Effector memory CD8-positive, alpha-beta T cell (primary cell): ENCODE measurements around the gene GRK5.
"Not testable (repeated sequence)": the region's sequence is repeated elsewhere in the genome, so short reads cannot be mapped to it uniquely, and the experiment has no call there.

ENCODE experiments used
- ATAC-seq: fragments of 150-1000 bp; cut with Tn5 transposase; replicated peaks from 2 replicates; pipeline ENCODE4 v1.10.0; 2021; ENCODE audit warnings: mild to moderate bottlenecking, moderate library complexity
- DNase-seq, 3 experiments: peaks; one replicate each; pipeline ENCODE4 v3.0.0; 2021
- H3K27ac Mint-ChIP-seq, 2 donors: one replicate each; pipeline ENCODE4 v1.8.0; 2022; ENCODE audit warnings: mild to moderate bottlenecking in 2 of 2, mixed read lengths in 2 of 2, moderate library complexity in 2 of 2
- H3K27me3 Mint-ChIP-seq, 2 donors: one replicate each; pipeline ENCODE4 v1.8.0; 2022; ENCODE audit warnings: mixed read lengths in 2 of 2
- H3K36me3 Mint-ChIP-seq: one replicate; pipeline ENCODE4 v1.8.0; 2022; ENCODE audit warnings: mild to moderate bottlenecking, moderate library complexity, mixed read lengths; ENCODE audit not compliant: insufficient read depth
- H3K4me1 Mint-ChIP-seq, 2 donors: one replicate each; pipeline ENCODE4 v1.8.0; 2022; ENCODE audit warnings: low read depth in 2 of 2, mixed read lengths in 2 of 2
- H3K4me3 Mint-ChIP-seq, 2 donors: one replicate each; pipeline ENCODE4 v1.8.0; 2022; ENCODE audit warnings: mild to moderate bottlenecking in 2 of 2, mixed read lengths in 2 of 2, moderate library complexity in 2 of 2
- H3K9me3 Mint-ChIP-seq, 2 donors: one replicate each; pipeline ENCODE4 v1.8.0; 2022; ENCODE audit warnings: mixed read lengths in 2 of 2

GRK5 gene

GRCh38 chr10:119424258-119424975, 217.0 kb downstream of the GRK5 start:
- H3K27me3 Mint-ChIP-seq: no peaks in the 10 kb centered on the region
- no peak for DNase-seq
- no peak overlapping the region for H3K27ac Mint-ChIP-seq
- ATAC-seq: no peak
- no peak overlapping the region for H3K4me3 Mint-ChIP-seq
- H3K9me3 Mint-ChIP-seq: no peaks in the 10 kb centered on the region
- no peaks in the 10 kb centered on the region for H3K4me1 Mint-ChIP-seq
- peaks cover 8% of the 10 kb centered on the region for H3K36me3 Mint-ChIP-seq

- Mint-ChIP-seq H3K4me3 (no peak overlapping the region), H3K27me3 (no peaks in the 10 kb centered on the region), H3K4me1 (no peaks in the 10 kb centered on the region), H3K27ac (no peak overlapping the region), H3K9me3 (no peaks in the 10 kb centered on the region), H3K36me3 (peaks cover 10% of the 10 kb centered on the region)
- DNase-seq (no peak), ATAC-seq (no peak)
Measured at GRCh38 chr10:119425102-119425880, 217.9 kb downstream of the GRK5 start.

GRCh38 chr10:119425881-119426170, 218.5 kb downstream of the GRK5 start:
- Mint-ChIP-seq H3K4me3 (no peak overlapping the region), H3K27me3 (no peaks in the 10 kb centered on the region), H3K27ac (no peak overlapping the region), H3K9me3 (no peaks in the 10 kb centered on the region), H3K36me3 (peaks cover 10% of the 10 kb centered on the region), H3K4me1 (no peaks in the 10 kb centered on the region)
- ATAC-seq (no peak), DNase-seq (no peak)

GRCh38 chr10:119426699-119427098, 219.3 kb downstream of the GRK5 start:
- Mint-ChIP-seq H3K9me3 (no peaks in the 10 kb centered on the region), H3K36me3 (peaks cover 7% of the 10 kb centered on the region), H3K27ac (no peak overlapping the region), H3K4me3 (no peak overlapping the region), H3K27me3 (no peaks in the 10 kb centered on the region), H3K4me1 (no peaks in the 10 kb centered on the region)
- ATAC-seq (no peak), DNase-seq (no peak)

DNA sequence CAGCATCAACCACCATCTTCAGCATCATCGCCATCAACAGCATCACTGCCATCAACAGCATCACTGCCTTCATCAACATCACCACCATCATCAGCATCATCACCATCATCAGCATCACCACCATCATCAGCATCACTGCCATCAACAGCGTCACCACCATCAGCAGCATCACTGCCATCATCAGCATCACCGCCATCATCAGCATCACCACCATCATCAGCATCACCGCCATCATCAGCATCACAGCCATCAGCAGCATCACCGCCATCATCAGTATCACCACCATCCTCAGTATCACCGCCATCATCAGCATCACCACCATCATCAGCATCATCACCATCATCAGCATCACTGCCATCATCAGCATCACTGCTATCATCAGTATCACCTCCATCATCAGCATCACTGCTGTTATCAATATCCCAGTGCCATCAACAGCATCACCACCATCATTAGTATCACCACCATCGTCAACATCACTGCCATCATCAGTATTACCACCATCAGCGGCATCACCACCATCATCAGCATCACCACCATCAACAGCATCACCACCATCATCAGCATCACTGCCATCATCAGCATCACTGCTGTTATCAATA, 220.0 kb downstream of the GRK5 start:
- ATAC-seq (no peak), DNase-seq (no peak)
- Mint-ChIP-seq H3K36me3 (peaks cover 6% of the 10 kb centered on the region), H3K27ac (no peak overlapping the region), H3K4me3 (no peak overlapping the region), H3K27me3 (no peaks in the 10 kb centered on the region), H3K4me1 (no peaks in the 10 kb centered on the region), H3K9me3 (no peaks in the 10 kb centered on the region)

- DNase-seq (no peak), ATAC-seq (no peak)
- Mint-ChIP-seq H3K27me3 (no peaks in the 10 kb centered on the region), H3K36me3 (peaks cover 9% of the 10 kb centered on the region), H3K9me3 (no peaks in the 10 kb centered on the region), H3K27ac (no peak overlapping the region), H3K4me3 (no peak overlapping the region), H3K4me1 (no peaks in the 10 kb centered on the region)
Measured at GRCh38 chr10:119428789-119429188, 221.4 kb downstream of the GRK5 start.

DNA sequence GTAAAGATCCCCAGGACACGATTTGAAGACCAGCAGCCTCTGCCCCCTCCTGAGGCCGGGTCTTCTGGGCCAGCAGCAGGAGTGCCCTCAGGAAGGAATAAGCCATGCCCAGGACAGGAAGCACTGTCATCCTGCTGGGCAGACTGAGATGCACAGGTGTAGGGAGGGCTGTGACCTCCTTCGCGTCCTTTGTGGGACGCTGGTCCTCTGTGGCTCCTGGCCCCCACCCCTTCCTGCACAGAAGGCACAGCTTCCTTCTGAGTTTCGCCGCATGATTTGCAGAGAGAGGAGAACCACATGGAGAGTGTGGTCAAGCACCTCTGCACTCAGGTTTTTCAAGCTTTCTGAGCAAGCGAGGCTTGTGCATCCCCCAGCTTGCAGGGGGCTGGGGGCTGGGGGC, 222.4 kb downstream of the GRK5 start:
- Mint-ChIP-seq H3K36me3 (peaks cover 8% of the 10 kb centered on the region), H3K27ac (no peak overlapping the region), H3K4me1 (no peaks in the 10 kb centered on the region), H3K4me3 (no peak overlapping the region), H3K27me3 (no peaks in the 10 kb centered on the region), H3K9me3 (no peaks in the 10 kb centered on the region)
- DNase-seq: no peak
- no peak for ATAC-seq

- Mint-ChIP-seq H3K36me3 (peaks cover 11% of the 10 kb centered on the region), H3K27me3 (no peaks in the 10 kb centered on the region), H3K27ac (no peak overlapping the region), H3K9me3 (no peaks in the 10 kb centered on the region), H3K4me1 (no peaks in the 10 kb centered on the region), H3K4me3 (no peak overlapping the region)
- DNase-seq (no peak), ATAC-seq (no peak)
Measured at GRCh38 chr10:119431034-119431772, 223.8 kb downstream of the GRK5 start.

- Mint-ChIP-seq H3K36me3 (peaks cover 11% of the 10 kb centered on the region), H3K4me1 (no peaks in the 10 kb centered on the region), H3K4me3 (no peak overlapping the region), H3K27me3 (no peaks in the 10 kb centered on the region), H3K9me3 (no peaks in the 10 kb centered on the region), H3K27ac (no peak overlapping the region)
- DNase-seq (no peak), ATAC-seq (no peak)
Measured at GRCh38 chr10:119431773-119432135, 224.4 kb downstream of the GRK5 start.

GRCh38 chr10:119434942-119435341, 227.6 kb downstream of the GRK5 start:
- H3K9me3 Mint-ChIP-seq, H3K4me1 Mint-ChIP-seq, DNase-seq, H3K36me3 Mint-ChIP-seq, ATAC-seq, H3K4me3 Mint-ChIP-seq, H3K27me3 Mint-ChIP-seq: not testable (repeated sequence)
- H3K27ac Mint-ChIP-seq: peak overlapping the region in 1 of 2 donors; percentile 41

DNA sequence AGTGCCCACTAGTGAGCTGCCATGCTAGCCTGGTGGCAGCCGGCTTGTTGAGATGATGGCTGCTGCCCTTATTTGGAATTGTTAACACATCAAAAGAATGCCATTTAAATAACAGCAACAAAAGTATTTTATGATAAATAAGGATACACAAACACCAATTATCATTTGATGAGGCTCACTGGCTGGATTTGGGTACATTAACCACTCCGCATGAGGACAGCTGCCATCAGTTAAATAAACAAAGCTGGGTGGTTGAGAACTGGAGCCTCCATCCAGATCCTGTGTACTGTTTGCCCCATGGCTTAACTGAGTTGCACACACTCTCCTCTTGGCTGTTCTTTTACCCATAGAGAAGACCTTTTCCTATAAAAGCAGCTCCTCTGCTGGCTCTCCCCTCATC, 231.3 kb downstream of the GRK5 start:
- Mint-ChIP-seq H3K27me3 (no peaks in the 10 kb centered on the region), H3K4me1 (peaks cover 0 to 3% of the 10 kb centered on the region in 2 donors), H3K4me3 (no peak overlapping the region), H3K9me3 (no peaks in the 10 kb centered on the region), H3K27ac (peak overlapping the region in 1 of 2 donors; percentile 37), H3K36me3 (peaks cover 5% of the 10 kb centered on the region)
- ATAC-seq (no peak), DNase-seq (no peak)

DNA sequence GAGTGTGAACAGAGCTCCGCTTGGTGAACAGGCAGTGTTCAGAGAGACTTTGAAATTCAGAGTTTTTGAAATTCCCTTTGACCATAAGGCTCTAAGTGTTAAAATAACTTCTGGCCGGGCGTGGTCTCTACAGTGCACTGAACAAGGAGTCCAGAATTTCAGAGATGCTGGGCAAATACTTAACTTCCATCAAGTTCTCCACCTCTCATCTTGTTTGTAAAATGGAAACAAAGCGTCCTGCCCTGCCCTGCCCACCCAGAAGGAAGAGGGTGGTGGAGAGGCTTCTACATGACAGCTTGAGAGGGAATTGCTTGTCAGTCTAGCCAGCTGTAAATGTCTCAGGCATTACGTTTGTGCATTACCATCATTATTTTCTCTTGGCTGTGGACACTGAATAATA, 232.6 kb downstream of the GRK5 start:
- ATAC-seq (no peak), DNase-seq (no peak)
- H3K9me3 Mint-ChIP-seq: no peaks in the 10 kb centered on the region
- peaks cover 0 to 3% of the 10 kb centered on the region in 2 donors for H3K4me1 Mint-ChIP-seq
- H3K36me3 Mint-ChIP-seq: peaks cover under 1% of the 10 kb centered on the region
- no peak overlapping the region for H3K27ac Mint-ChIP-seq
- no peaks in the 10 kb centered on the region for H3K27me3 Mint-ChIP-seq
- no peak overlapping the region for H3K4me3 Mint-ChIP-seq

DNA sequence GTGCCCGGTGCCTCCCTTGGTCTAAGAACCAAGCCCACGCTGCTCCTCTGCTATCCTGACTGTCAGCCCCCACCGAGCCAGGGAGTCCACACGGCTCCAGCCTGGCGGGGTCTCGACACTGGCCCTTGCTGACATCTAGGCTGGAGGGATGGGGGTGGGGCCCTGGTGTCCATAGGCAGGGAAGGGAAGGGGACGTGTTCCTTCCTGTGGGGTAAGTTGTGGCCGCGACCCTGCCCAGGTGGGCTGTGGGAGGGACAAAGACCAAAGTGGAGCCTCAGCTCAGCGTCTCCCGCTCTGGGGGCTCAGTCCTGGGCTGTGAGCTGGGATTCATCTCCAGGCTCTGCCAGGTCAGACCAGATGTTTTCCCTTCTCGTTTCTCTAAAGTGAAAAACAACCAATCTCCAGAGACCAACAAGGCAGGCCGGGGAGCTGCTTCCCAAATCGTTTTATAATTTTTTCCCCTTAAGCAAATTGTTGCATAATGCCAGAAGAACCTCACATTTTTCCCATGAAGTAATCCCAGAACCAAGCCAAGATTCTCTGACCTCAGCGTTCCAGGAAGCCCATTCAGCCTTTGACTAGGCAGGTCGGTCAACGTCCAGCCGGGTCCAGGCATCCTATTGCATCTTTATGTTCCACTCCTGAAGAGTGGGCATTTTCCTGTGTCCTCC, 233.9 kb downstream of the GRK5 start:
- H3K4me1 Mint-ChIP-seq: peaks cover 8 to 9% of the 10 kb centered on the region in 2 donors
- no peak overlapping the region for H3K4me3 Mint-ChIP-seq
- ATAC-seq (no peak), DNase-seq (no peak)
- H3K27ac Mint-ChIP-seq: no peak overlapping the region
- H3K36me3 Mint-ChIP-seq: peaks cover 7% of the 10 kb centered on the region
- H3K27me3 Mint-ChIP-seq: no peaks in the 10 kb centered on the region
- H3K9me3 Mint-ChIP-seq: no peaks in the 10 kb centered on the region
